ENCODE measurements around the gene CACNA1I.

The CACNA1I gene

DNA sequence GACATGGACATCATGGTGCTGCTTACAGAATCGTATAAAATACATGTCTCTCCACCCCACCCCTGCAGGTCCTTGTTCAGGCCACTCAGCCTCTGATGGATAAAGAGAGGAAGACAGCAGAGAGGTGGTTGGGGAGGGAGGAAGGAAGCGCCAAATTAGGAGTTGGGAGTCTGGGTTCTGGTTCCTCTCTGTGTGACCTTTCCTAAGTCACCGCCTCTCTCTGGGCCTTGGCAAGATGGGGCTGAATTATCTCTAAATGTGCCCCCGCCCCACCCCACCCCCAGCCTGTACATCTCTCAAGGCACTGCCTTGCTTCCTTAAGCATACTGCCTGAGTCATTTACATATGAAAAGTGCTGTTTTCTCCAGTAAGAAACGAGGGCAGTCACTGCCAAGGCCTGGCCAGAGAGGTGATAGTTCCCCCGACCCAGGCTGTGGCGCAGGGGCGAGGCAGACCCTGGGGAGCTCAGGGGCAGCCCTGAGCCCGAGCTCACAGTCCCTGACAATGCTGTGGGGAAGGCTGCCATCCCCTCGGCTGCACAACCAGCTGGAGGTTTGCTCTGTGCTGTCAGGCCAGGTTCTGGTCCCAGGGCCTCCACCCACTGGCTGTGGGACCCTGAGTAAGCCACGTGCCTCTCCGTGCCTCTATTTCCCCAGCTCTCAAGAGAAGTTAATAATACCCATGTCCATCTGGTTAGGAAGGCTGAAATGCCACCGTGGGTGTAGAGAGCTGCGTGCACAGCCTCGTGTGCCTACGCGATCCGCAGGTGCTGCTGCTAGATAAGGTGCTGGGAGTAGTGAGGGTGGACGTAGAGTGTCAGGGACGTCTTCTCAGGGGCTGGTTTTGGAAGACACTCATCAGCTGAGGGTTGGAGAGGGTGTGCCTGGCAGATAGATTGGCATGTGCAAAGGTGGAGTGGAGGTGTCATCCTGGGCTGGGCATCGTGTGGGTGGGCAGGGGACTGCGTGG, 55.3 kb downstream of the CACNA1I start:
- DNase-seq (ENCODE audit: low spot score): peak; percentile 99

- no peak for DNase-seq (ENCODE audit: low spot score)
Measured at GRCh38 chr22:39627208-39627607, 56.7 kb downstream of the CACNA1I start.

- no peak for DNase-seq (ENCODE audit: low spot score)
Measured at GRCh38 chr22:39627865-39628562, 57.5 kb downstream of the CACNA1I start.

GRCh38 chr22:39628563-39629080, 58.1 kb downstream of the CACNA1I start:
- no peak for DNase-seq (ENCODE audit: low spot score)

GRCh38 chr22:39629851-39630250, 59.3 kb downstream of the CACNA1I start:
- no peak for DNase-seq (ENCODE audit: low spot score)

- no peak for DNase-seq (ENCODE audit: low spot score)
Measured at GRCh38 chr22:39630721-39631120, 60.2 kb downstream of the CACNA1I start.

- DNase-seq (ENCODE audit: low spot score): no peak
Measured at GRCh38 chr22:39631381-39632286, 61.1 kb downstream of the CACNA1I start.

GRCh38 chr22:39634530-39635405, 64.2 kb downstream of the CACNA1I start:
- DNase-seq (ENCODE audit: low spot score): peak; percentile 94

DNA sequence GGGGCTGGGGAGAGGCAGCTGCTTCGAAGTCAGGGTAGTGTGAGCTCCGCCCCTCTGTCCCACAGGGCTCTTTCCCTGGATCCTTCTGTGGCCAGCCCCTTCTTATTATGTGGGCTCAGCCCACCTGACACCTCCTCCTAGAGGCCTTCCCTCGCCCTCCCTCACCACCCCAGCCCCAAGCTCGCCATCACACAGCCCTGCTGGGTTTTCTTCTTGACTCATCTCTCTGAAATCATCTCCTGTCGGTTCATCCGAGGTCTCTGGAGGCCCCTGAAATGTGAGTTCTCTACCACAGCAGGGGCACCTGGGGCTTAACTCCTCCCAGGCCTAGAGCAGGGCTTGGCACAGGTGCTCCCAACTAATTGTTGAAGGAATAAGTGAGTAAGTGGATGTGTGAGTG, 65.2 kb downstream of the CACNA1I start:
- DNase-seq (ENCODE audit: low spot score): no peak

GRCh38 chr22:39638958-39639357, 68.4 kb downstream of the CACNA1I start:
- no peak for DNase-seq (ENCODE audit: low spot score)

GRCh38 chr22:39641660-39642310, 71.2 kb downstream of the CACNA1I start:
- DNase-seq (ENCODE audit: low spot score): peak; percentile 47

DNA sequence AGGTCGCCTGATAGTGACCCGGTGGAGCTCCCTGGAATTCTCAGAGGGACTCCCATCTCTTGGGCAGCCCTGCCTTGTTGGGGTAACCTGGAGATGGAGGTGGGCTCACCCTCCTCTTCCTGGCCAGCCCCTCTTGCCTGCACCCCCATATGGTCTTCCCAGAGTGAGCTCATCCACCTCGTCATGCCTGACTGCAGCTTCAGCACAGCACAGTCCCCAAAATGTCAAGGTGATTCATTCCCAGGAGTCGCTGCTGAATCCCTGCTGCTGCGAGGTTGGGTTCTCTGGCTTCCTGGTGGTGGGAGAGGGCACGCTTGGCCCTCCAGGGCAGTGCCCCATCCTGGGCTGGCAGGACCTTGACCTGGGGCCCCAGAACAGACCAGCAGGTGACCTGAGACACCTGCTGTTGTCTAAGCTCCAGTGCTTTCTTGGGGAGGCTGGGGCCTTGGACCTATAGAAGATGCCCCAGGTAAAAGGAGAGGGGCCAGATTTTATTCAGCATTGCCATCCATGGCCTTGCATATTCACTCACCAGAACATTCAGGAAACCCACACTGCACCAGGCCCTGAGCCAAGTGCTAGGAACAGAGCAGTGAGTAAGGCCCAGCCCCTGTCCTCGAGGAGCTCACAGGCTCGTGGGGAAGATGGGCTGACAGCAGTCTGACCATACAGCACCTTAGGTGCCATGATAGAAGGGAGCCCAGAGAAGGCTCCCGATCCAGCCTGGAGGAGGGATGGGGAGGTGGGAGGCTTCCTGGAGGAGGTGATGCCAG, 72.9 kb downstream of the CACNA1I start:
- DNase-seq (ENCODE audit: low spot score): no peak

GRCh38 chr22:39645532-39645931, 75.0 kb downstream of the CACNA1I start:
- no peak for DNase-seq (ENCODE audit: low spot score)

GRCh38 chr22:39646398-39647063, 76.0 kb downstream of the CACNA1I start:
- DNase-seq (ENCODE audit: low spot score): no peak

DNA sequence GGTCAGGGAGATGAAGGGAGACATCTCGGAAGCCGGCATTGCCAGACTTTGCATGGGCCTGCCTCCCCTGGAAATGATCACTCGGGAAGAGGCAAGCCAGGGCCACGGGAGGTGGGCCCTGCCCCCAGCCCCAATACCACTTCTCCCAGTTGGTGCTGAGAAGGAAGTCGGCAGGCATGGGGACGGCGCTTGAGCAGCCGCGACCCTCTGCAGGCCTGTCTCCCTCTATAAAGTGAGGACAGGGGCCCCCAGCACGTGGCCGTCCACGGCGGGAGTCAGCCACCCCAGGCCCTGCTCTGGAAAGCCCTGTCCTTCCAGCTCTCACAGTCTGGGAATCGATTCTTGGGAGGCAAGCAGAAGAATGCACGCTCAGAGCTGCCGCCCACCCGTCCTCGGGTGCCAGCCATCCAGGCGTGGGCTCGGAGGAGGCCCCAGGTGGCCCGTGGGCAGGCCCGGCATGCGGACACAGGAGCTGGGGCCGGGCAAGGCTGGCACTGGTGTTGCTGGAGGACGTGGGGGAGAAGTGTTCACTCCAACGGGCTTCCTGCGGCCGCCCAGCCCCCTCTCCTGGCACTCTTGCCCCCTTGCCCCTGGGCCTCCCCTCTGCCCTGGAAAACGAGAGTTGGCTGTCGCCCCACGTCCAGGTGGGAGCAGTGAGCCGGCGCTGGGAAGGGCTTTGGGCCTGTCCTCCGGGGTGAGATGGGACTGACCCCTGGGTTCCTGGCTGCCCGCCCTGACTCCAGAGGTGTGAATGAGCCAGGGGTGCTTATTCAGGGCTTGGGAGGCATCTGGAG, 77.5 kb downstream of the CACNA1I start:
- DNase-seq (ENCODE audit: low spot score): no peak

- no peak for DNase-seq (ENCODE audit: low spot score)
Measured at GRCh38 chr22:39648630-39648950, 78.0 kb downstream of the CACNA1I start.

DNA sequence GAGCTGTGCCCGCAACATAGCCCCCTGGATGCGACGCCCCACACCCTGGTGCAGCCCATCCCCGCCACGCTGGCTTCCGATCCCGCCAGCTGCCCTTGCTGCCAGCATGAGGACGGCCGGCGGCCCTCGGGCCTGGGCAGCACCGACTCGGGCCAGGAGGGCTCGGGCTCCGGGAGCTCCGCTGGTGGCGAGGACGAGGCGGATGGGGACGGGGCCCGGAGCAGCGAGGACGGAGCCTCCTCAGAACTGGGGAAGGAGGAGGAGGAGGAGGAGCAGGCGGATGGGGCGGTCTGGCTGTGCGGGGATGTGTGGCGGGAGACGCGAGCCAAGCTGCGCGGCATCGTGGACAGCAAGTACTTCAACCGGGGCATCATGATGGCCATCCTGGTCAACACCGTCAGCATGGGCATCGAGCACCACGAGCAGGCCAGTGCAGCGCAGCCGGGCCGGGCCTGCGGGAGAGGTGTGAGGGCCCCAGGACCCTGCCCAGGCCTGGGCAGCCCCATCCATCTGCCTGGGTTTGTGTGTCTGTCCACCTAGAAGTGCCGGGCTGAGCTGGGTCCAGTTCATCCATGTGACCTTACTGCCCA, 79.0 kb downstream of the CACNA1I start:
- no peak for DNase-seq (ENCODE audit: low spot score)

All from hematopoietic multipotent progenitor cell treated with erythropoietin and hydrocortisone succinate and interleukin-3 and kit ligand, for 15 days (in vitro differentiated cells).